CD4-positive, alpha-beta memory T cell (primary cell): Measurements from ENCODE around the gene FGF2. TPM values are rescaled to one million over a fixed set of nuclear protein-coding genes. Genes with fewer than 3 reads are reported as not detected.
A peak's percentile ranks its signal among the peaks of the same experiment; 100 is the strongest.

Experiments used
- CTCF ChIA-PET: fragments of 350-600 bp; sonication (Branson Sonifier 250); formaldehyde crosslinking; loops from one replicate; lab custom pipeline; 2021; ENCODE audit warnings: inconsistent platforms; ENCODE audit not compliant: partially characterized antibody; lab: Charles Lee
- POLR2A ChIA-PET: fragments of 350-600 bp; sonication (Branson Sonifier 250); formaldehyde crosslinking; loops from one replicate; lab custom pipeline; 2021; ENCODE audit not compliant: partially characterized antibody; lab: Charles Lee
- DNase-seq, 5 donors: peaks; one replicate each; pipeline versions ENCODE4 v3.0.0 to v3.0.0-alpha.2; 2020 to 2022; ENCODE audit warnings: mixed read lengths in 1 of 5
- H3K27ac ChIP-seq: one replicate; pipeline ENCODE4 v1.7.0; 2013; ENCODE audit warnings: low read depth, low read length
- H3K27me3 ChIP-seq: 2 replicates; pipeline ENCODE4 v1.7.0; 2013; ENCODE audit warnings: mild to moderate bottlenecking, low read length, moderate library complexity; ENCODE audit not compliant: insufficient read depth
- H3K36me3 ChIP-seq: 2 replicates; pipeline ENCODE4 v1.7.0; 2013; ENCODE audit warnings: mild to moderate bottlenecking, low read length, moderate library complexity; ENCODE audit not compliant: insufficient read depth
- H3K4me1 ChIP-seq: 2 replicates; pipeline ENCODE4 v1.7.0; 2013; ENCODE audit warnings: mild to moderate bottlenecking, low read length, moderate library complexity; ENCODE audit not compliant: insufficient read depth
- H3K4me3 ChIP-seq, 2 donors: one replicate each; pipeline ENCODE4 v1.7.0; 2013; ENCODE audit warnings: low read length in 2 of 2, mild to moderate bottlenecking in 1 of 2
- H3K9me3 ChIP-seq, 2 donors: one replicate each; pipeline ENCODE4 v1.7.0; 2013; ENCODE audit warnings: low read length in 2 of 2, control low read depth in 1 of 2; ENCODE audit not compliant: control insufficient read depth in 1 of 2
- H3K27ac Mint-ChIP-seq, 7 donors: one replicate each; pipeline ENCODE4 v1.8.0; 2020 to 2021; ENCODE audit warnings: mixed read lengths in 7 of 7, mild to moderate bottlenecking in 6 of 7, inconsistent platforms in 3 of 7, moderate library complexity in 3 of 7
- H3K27me3 Mint-ChIP-seq, 2 donors: one replicate each; pipeline ENCODE4 v1.8.0; 2020 to 2021; ENCODE audit warnings: mixed read lengths in 2 of 2
- H3K36me3 Mint-ChIP-seq, 2 donors: one replicate each; pipeline ENCODE4 v1.8.0; 2020 to 2021; ENCODE audit warnings: mixed read lengths in 2 of 2, inconsistent platforms in 1 of 2, mild to moderate bottlenecking in 1 of 2
- H3K4me1 Mint-ChIP-seq, 4 donors: one replicate each; pipeline ENCODE4 v1.8.0; 2020 to 2021; ENCODE audit warnings: mixed read lengths in 4 of 4, mild to moderate bottlenecking in 1 of 4
- H3K4me3 Mint-ChIP-seq, 8 donors: one replicate each; pipeline ENCODE4 v1.8.0; 2020 to 2021; ENCODE audit warnings: mixed read lengths in 8 of 8, mild to moderate bottlenecking in 7 of 8, moderate library complexity in 6 of 8, inconsistent platforms in 3 of 8
- H3K9me3 Mint-ChIP-seq, 8 donors: one replicate each; pipeline ENCODE4 v1.8.0; 2020 to 2021; ENCODE audit warnings: mixed read lengths in 8 of 8, mild to moderate bottlenecking in 5 of 8, inconsistent platforms in 3 of 8, moderate library complexity in 1 of 8
- intact Hi-C: fragments of 100-400 bp; cut with micrococcal nuclease; formaldehyde crosslinking; loops from one replicate; pipeline ENCODE4 v1.15.1; 2023
- polyA plus RNA-seq, 2 donors: library from polyadenylated mRNA; unstranded; fragments of 300-500 nt; fragmentation: Illumina TruSeq; gene quantifications; one replicate each; pipeline ENCODE4 v1.2.3, GENCODE V29; 2021
- total RNA-seq, 2 experiments: library from RNA; stranded (reverse); gene quantifications; one replicate each; pipeline ENCODE4 v1.2.3, GENCODE V29; 2021

FGF2 gene
- total RNA-seq (not detected), polyA plus RNA-seq (not detected)

- peaks cover 41 to 58% of the 10 kb centered on the region in 2 donors for H3K27me3 Mint-ChIP-seq
- Histone ChIP-seq H3K4me3 (peak within 1 kb of the TSS; percentile 23 to 66), H3K36me3 (no peaks in the 10 kb centered on the region), H3K27ac (no peak within 1 kb of the TSS), H3K27me3 (peaks cover 26% of the 10 kb centered on the region), H3K4me1 (peaks cover 15% of the 10 kb centered on the region), H3K9me3 (no peaks in the 10 kb centered on the region)
- POLR2A ChIA-PET, result no interaction called here
- peak within 1 kb of the TSS; percentile 75 to 89 (median 82) for H3K4me3 Mint-ChIP-seq
- DNase-seq, result peak in 3 of 5 donors; percentile 8 to 23 (median 18)
- peaks cover 0 to 6% of the 10 kb centered on the region in 2 donors for H3K36me3 Mint-ChIP-seq
- intact Hi-C loops, result no loop called here
- H3K4me1 Mint-ChIP-seq, result peaks cover 10 to 21% (median 15%) of the 10 kb centered on the region in 4 donors
- peak within 1 kb of the TSS in 1 of 7 donors; percentile 47 for H3K27ac Mint-ChIP-seq
- peaks cover 0 to 5% (median 0%) of the 10 kb centered on the region in 8 donors for H3K9me3 Mint-ChIP-seq
- CTCF ChIA-PET, result interaction anchor here (1.5 kb wide), 1 partner anchor 69 kb away, joined by 5 read pairs; no protein-coding TSS in a partner anchor
Measured at GRCh38 chr4:122826553-122827257, at the start of gene FGF2. FGF2 (plus strand) TSS chr4:122826831; CDS start chr4:122827175, 344 bp downstream.

GRCh38 chr4:122776916-122777315 is 49.7 kb upstream of the FGF2 start:
- Mint-ChIP-seq H3K9me3 (no peaks in the 10 kb centered on the region), H3K36me3 (no peaks in the 10 kb centered on the region), H3K4me3 (no peak overlapping the region), H3K27me3 (peaks cover 0 to 2% of the 10 kb centered on the region in 2 donors), H3K27ac (no peak overlapping the region), H3K4me1 (no peaks in the 10 kb centered on the region)
- ChIA-PET CTCF (interaction anchor here (1.4 kb wide), 1 partner anchor 18 kb away, joined by 3 read pairs; no protein-coding TSS in a partner anchor), POLR2A (no interaction called here)
- Histone ChIP-seq H3K27me3 (no peaks in the 10 kb centered on the region), H3K36me3 (no peaks in the 10 kb centered on the region), H3K4me3 (no peak overlapping the region), H3K27ac (no peak overlapping the region), H3K9me3 (no peaks in the 10 kb centered on the region), H3K4me1 (no peaks in the 10 kb centered on the region)
- intact Hi-C loops, result no loop called here
- DNase-seq, result no peak

- Mint-ChIP-seq H3K27ac (no peak overlapping the region), H3K9me3 (no peaks in the 10 kb centered on the region), H3K4me3 (no peak overlapping the region), H3K4me1 (no peaks in the 10 kb centered on the region), H3K36me3 (no peaks in the 10 kb centered on the region), H3K27me3 (peaks cover 0 to 2% of the 10 kb centered on the region in 2 donors)
- no peak for DNase-seq
- intact Hi-C loops, result no loop called here
- POLR2A ChIA-PET, result no interaction called here
- Histone ChIP-seq H3K27me3 (no peaks in the 10 kb centered on the region), H3K27ac (no peak overlapping the region), H3K4me1 (no peaks in the 10 kb centered on the region), H3K4me3 (no peak overlapping the region), H3K9me3 (no peaks in the 10 kb centered on the region), H3K36me3 (no peaks in the 10 kb centered on the region)
- CTCF ChIA-PET, result no interaction called here
Measured at GRCh38 chr4:122777846-122778673, 48.6 kb upstream of the FGF2 start.

GRCh38 chr4:122781486-122781885 is 45.1 kb upstream of the FGF2 start:
- POLR2A ChIA-PET, result no interaction called here
- peaks cover 0 to 12% (median 3%) of the 10 kb centered on the region in 4 donors for H3K4me1 Mint-ChIP-seq
- H3K27ac Mint-ChIP-seq, result no peak overlapping the region
- H3K27me3 Mint-ChIP-seq, result peaks cover 0 to 6% of the 10 kb centered on the region in 2 donors
- no peaks in the 10 kb centered on the region for H3K9me3 Mint-ChIP-seq
- CTCF ChIA-PET, result no interaction called here
- intact Hi-C loops, result no loop called here
- Histone ChIP-seq H3K9me3 (no peaks in the 10 kb centered on the region), H3K4me1 (no peaks in the 10 kb centered on the region), H3K27ac (no peak overlapping the region), H3K36me3 (no peaks in the 10 kb centered on the region), H3K4me3 (no peak overlapping the region), H3K27me3 (no peaks in the 10 kb centered on the region)
- H3K4me3 Mint-ChIP-seq, result no peak overlapping the region
- DNase-seq, result no peak
- H3K36me3 Mint-ChIP-seq, result no peaks in the 10 kb centered on the region

- Histone ChIP-seq H3K9me3 (no peaks in the 10 kb centered on the region), H3K27me3 (no peaks in the 10 kb centered on the region), H3K4me1 (no peaks in the 10 kb centered on the region), H3K4me3 (no peak overlapping the region), H3K36me3 (no peaks in the 10 kb centered on the region), H3K27ac (no peak overlapping the region)
- Mint-ChIP-seq H3K27me3 (peaks cover 0 to 6% of the 10 kb centered on the region in 2 donors), H3K4me3 (no peak overlapping the region), H3K27ac (no peak overlapping the region), H3K9me3 (no peaks in the 10 kb centered on the region), H3K4me1 (peaks cover 0 to 12% (median 3%) of the 10 kb centered on the region in 4 donors), H3K36me3 (no peaks in the 10 kb centered on the region)
- ChIA-PET CTCF (no interaction called here), POLR2A (no interaction called here)
- no peak for DNase-seq
- intact Hi-C loops, result no loop called here
Measured at GRCh38 chr4:122783301-122784215, 43.1 kb upstream of the FGF2 start.

- intact Hi-C loops, result no loop called here
- Mint-ChIP-seq H3K27ac (no peak overlapping the region), H3K4me3 (no peak overlapping the region), H3K36me3 (no peaks in the 10 kb centered on the region), H3K27me3 (peaks cover 0 to 6% of the 10 kb centered on the region in 2 donors), H3K9me3 (no peaks in the 10 kb centered on the region), H3K4me1 (peaks cover 0 to 12% (median 3%) of the 10 kb centered on the region in 4 donors)
- DNase-seq, result no peak
- Histone ChIP-seq H3K9me3 (no peaks in the 10 kb centered on the region), H3K36me3 (no peaks in the 10 kb centered on the region), H3K4me3 (no peak overlapping the region), H3K27me3 (no peaks in the 10 kb centered on the region), H3K27ac (no peak overlapping the region), H3K4me1 (no peaks in the 10 kb centered on the region)
- ChIA-PET POLR2A (no interaction called here), CTCF (no interaction called here)
Measured at GRCh38 chr4:122784261-122784660, 42.4 kb upstream of the FGF2 start.
